Activated T-helper 1 cell treated with anti-CD3 and anti-CD28 coated beads, Interleukin-12 subunit alpha, Interleukin-12 subunit beta, Interleukin-2, Interleukin-4 antibody, amounts not matched to agents 30 ng/mL and 10 ng/mL and 1 ng/mL, durations not matched to agents 14 hours and 24 hours and 36 hours (primary cell): ENCODE measurements around the gene GIMAP8. TPM values are rescaled to one million over a fixed set of nuclear protein-coding genes. Genes with fewer than 3 reads are reported as not detected.
A peak's percentile ranks its signal among the peaks of the same experiment; 100 is the strongest.

Experiments used
- DNase-seq: peaks from one replicate; pipeline ENCODE4 v3.0.0; 2021; ENCODE audit warnings: low spot score
- H3K27ac Mint-ChIP-seq: one replicate; pipeline ENCODE4 v1.8.0; 2021; ENCODE audit warnings: mild to moderate bottlenecking, mixed read lengths
- H3K27me3 Mint-ChIP-seq: one replicate; pipeline ENCODE4 v1.8.0; 2022; ENCODE audit warnings: mild to moderate bottlenecking, moderate library complexity, mixed read lengths; ENCODE audit not compliant: insufficient read depth
- H3K36me3 Mint-ChIP-seq: one replicate; pipeline ENCODE4 v1.8.0; 2021; ENCODE audit warnings: low read depth, mixed read lengths
- H3K4me1 Mint-ChIP-seq: one replicate; pipeline ENCODE4 v1.8.0; 2021; ENCODE audit warnings: low read depth, mixed read lengths
- H3K4me3 Mint-ChIP-seq: one replicate; pipeline ENCODE4 v1.8.0; 2021; ENCODE audit warnings: mild to moderate bottlenecking, moderate library complexity, mixed read lengths
- H3K9me3 Mint-ChIP-seq: one replicate; pipeline ENCODE4 v1.8.0; 2021; ENCODE audit warnings: mixed read lengths
- intact Hi-C: fragments of 100-400 bp; cut with micrococcal nuclease; formaldehyde crosslinking; loops from one replicate; pipeline ENCODE4 v1.15.1; 2024
- total RNA-seq: library from RNA; stranded (reverse); gene quantifications from 2 replicates; pipeline ENCODE4 v1.2.3, GENCODE V29; 2022

The GIMAP8 gene
- total RNA-seq, 1 donor from 2014 or later: 9.4 TPM

- Mint-ChIP-seq H3K4me1 (peaks cover 4% of the 10 kb centered on the region), H3K4me3 (no peak overlapping the region), H3K27ac (no peak overlapping the region), H3K9me3 (no peaks in the 10 kb centered on the region), H3K36me3 (peaks cover 16% of the 10 kb centered on the region), H3K27me3 (peaks cover 1% of the 10 kb centered on the region)
- DNase-seq: no peak
- intact Hi-C loops: no loop called here
Observed at GRCh38 chr7:150415161-150416153, 35.0 kb upstream of the GIMAP8 start.

GRCh38 chr7:150417239-150417638 is 33.2 kb upstream of the GIMAP8 start:
- H3K4me1 Mint-ChIP-seq: peaks cover 12% of the 10 kb centered on the region
- no peak for DNase-seq
- H3K9me3 Mint-ChIP-seq: no peaks in the 10 kb centered on the region
- intact Hi-C loops: no loop called here
- H3K4me3 Mint-ChIP-seq: no peak overlapping the region
- peaks cover 5% of the 10 kb centered on the region for H3K36me3 Mint-ChIP-seq
- H3K27ac Mint-ChIP-seq: no peak overlapping the region
- H3K27me3 Mint-ChIP-seq: peaks cover 3% of the 10 kb centered on the region

DNA sequence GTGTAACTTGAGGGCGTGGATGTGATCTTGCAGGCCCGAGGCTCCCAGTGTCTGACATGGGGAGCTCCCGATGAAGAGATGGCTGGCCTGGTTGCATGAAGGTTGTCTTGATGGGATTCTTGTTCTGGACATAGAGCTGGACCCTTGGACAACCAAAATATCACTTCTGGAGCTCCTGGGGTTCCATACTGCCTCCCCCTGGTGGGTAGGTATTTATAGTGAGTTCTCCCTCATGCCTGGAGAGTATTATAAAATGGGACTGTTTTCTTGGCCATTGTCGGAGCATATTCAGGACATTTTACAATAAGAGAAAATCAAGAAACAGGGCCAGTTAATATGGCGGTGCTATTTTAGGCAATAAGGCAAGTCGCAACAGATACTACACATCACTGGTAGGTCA is 32.6 kb upstream of the GIMAP8 start:
- intact Hi-C loops: no loop called here
- no peak for DNase-seq
- Mint-ChIP-seq H3K4me3 (no peak overlapping the region), H3K4me1 (peaks cover 12% of the 10 kb centered on the region), H3K36me3 (peaks cover 2% of the 10 kb centered on the region), H3K27me3 (peaks cover 5% of the 10 kb centered on the region), H3K9me3 (no peaks in the 10 kb centered on the region), H3K27ac (no peak overlapping the region)

DNA sequence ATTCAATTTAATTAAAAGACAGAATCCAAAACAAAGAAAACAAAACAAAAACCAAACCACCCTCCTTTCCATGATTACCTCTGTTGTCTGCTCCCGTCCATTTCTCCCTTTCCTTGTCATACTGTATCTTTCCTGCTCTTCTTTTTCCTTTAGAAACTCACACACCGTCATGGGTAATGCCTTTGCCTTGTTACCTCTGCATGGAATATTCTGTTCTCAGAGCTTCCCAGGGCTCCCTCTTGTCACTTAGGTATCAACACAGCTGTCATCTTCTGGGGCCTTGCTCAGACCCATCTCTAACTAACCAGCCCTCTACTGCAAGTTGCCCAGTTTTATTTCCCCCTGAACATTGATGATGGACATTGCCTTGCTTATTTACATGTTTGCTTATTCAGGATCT is 30.2 kb upstream of the GIMAP8 start:
- Mint-ChIP-seq H3K36me3 (no peaks in the 10 kb centered on the region), H3K27me3 (peaks cover 5% of the 10 kb centered on the region), H3K4me3 (no peak overlapping the region), H3K9me3 (no peaks in the 10 kb centered on the region), H3K4me1 (peaks cover 12% of the 10 kb centered on the region), H3K27ac (no peak overlapping the region)
- intact Hi-C loops: no loop called here
- no peak for DNase-seq

DNA sequence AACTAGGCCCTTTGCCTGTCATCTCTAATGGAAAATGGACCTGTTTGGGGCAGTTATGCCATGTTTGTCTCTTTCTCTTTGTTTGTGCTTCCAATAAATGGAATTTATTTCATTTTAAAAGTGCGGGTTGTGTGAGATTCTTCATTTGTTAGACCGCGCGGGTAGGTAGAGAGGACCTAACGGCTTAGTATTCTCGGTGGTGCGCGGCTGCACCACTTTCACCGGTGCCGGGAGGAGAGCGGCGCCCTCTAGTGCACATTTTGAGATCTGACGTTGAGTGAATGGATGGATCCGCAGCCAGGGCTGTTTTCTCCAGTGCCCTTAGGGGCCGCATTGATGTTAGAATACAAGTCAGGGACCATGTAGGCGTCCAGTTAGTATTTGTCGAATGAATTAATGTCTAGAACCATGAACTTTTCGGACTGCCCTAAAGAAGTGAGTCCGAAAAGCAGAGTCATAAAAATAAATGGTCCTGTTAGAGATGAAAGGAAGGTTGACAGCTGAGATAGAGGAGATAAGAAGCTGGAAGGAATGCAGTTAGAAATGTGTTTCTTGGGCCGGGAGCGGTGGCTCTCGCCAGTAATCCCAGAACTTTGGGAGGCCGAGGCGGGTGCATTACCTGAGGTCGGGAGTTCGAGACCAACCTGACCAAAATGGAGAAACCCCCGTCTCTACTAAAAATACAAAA is 29.3 kb upstream of the GIMAP8 start:
- intact Hi-C loops: loop anchor here (1.0 kb wide), 5 partner anchors 14 to 336 kb away; partner anchors contain the start of gene ZNF775
- H3K27me3 Mint-ChIP-seq: peaks cover 5% of the 10 kb centered on the region
- H3K36me3 Mint-ChIP-seq: no peaks in the 10 kb centered on the region
- peaks cover 12% of the 10 kb centered on the region for H3K4me1 Mint-ChIP-seq
- H3K27ac Mint-ChIP-seq: no peak overlapping the region
- no peaks in the 10 kb centered on the region for H3K9me3 Mint-ChIP-seq
- peak; percentile 80 for DNase-seq
- H3K4me3 Mint-ChIP-seq: no peak overlapping the region

- DNase-seq: no peak
- Mint-ChIP-seq H3K9me3 (no peaks in the 10 kb centered on the region), H3K4me3 (no peak overlapping the region), H3K27me3 (peaks cover 5% of the 10 kb centered on the region), H3K36me3 (no peaks in the 10 kb centered on the region), H3K4me1 (peaks cover 12% of the 10 kb centered on the region), H3K27ac (no peak overlapping the region)
- intact Hi-C loops: loop anchor here (1.0 kb wide), 5 partner anchors 15 to 335 kb away; partner anchors contain the start of gene ZNF775
Observed at GRCh38 chr7:150421831-150422230, 28.6 kb upstream of the GIMAP8 start.

GRCh38 chr7:150425670-150426069 is 24.8 kb upstream of the GIMAP8 start:
- Mint-ChIP-seq H3K36me3 (no peaks in the 10 kb centered on the region), H3K4me1 (peaks cover 13% of the 10 kb centered on the region), H3K4me3 (no peak overlapping the region), H3K27me3 (peaks cover 5% of the 10 kb centered on the region), H3K27ac (no peak overlapping the region), H3K9me3 (no peaks in the 10 kb centered on the region)
- DNase-seq: no peak
- intact Hi-C loops: no loop called here

DNA sequence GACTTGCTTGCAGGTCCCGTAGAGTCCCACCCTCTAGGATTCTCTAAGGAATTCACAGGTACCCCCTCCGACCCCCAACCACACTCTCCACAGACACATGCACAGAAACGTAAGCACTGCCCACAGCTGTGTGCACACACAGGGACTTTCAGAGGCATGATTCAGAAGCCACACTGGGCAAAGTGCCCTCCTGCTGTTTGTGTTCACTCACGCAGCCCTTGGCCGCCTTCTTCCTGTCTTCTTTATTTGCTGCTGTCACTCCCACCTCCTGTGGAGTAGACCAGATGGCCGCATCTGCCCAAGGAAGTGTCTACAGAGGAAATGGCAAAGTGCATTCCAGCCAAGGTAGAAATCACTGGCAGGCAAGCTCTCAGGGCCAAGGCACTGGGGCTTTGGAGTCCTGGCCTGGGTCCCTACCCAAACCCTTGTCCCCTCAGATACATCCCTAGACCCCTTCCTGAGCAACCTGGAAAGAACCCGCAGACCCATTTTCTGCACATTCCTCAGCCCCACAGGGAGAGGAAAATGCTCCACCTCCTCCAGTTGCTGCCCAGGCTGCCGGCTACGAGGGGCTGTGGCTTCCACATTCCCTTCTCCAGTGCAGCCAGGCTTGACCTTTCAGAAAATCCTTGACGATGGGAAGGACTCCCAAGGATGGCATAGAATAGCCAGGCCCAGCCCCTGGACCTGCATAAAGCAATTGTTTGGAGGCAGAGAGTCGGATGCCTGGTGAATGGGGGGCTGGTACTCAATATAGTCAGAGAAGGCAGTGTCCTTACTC is 21.6 kb upstream of the GIMAP8 start:
- H3K4me1 Mint-ChIP-seq: peaks cover 23% of the 10 kb centered on the region
- no peak for DNase-seq
- intact Hi-C loops: no loop called here

GRCh38 chr7:150429699-150430098 is 20.7 kb upstream of the GIMAP8 start:
- H3K9me3 Mint-ChIP-seq: no peaks in the 10 kb centered on the region
- peaks cover 32% of the 10 kb centered on the region for H3K4me1 Mint-ChIP-seq
- H3K27me3 Mint-ChIP-seq: no peaks in the 10 kb centered on the region
- H3K36me3 Mint-ChIP-seq: no peaks in the 10 kb centered on the region
- DNase-seq: no peak
- no peak overlapping the region for H3K27ac Mint-ChIP-seq
- no peak overlapping the region for H3K4me3 Mint-ChIP-seq
- intact Hi-C loops: no loop called here

More for the DNA sequence above, 21.6 kb upstream of the GIMAP8 start:
- no peak overlapping the region for H3K4me3 Mint-ChIP-seq
- H3K27me3 Mint-ChIP-seq: no peaks in the 10 kb centered on the region
- H3K27ac Mint-ChIP-seq: no peak overlapping the region
- no peaks in the 10 kb centered on the region for H3K9me3 Mint-ChIP-seq
- H3K36me3 Mint-ChIP-seq: no peaks in the 10 kb centered on the region

- no peak overlapping the region for H3K4me3 Mint-ChIP-seq
- no peak overlapping the region for H3K27ac Mint-ChIP-seq
- H3K27me3 Mint-ChIP-seq: no peaks in the 10 kb centered on the region
- H3K36me3 Mint-ChIP-seq: no peaks in the 10 kb centered on the region
- intact Hi-C loops: no loop called here
- peaks cover 41% of the 10 kb centered on the region for H3K4me1 Mint-ChIP-seq
- no peak for DNase-seq
- H3K9me3 Mint-ChIP-seq: no peaks in the 10 kb centered on the region
Observed at GRCh38 chr7:150430465-150431085, 19.9 kb upstream of the GIMAP8 start.

- no peak for DNase-seq
- H3K36me3 Mint-ChIP-seq: peaks cover 2% of the 10 kb centered on the region
- intact Hi-C loops: no loop called here
- no peak overlapping the region for H3K27ac Mint-ChIP-seq
- no peaks in the 10 kb centered on the region for H3K9me3 Mint-ChIP-seq
- H3K27me3 Mint-ChIP-seq: peaks cover 3% of the 10 kb centered on the region
- peaks cover 49% of the 10 kb centered on the region for H3K4me1 Mint-ChIP-seq
- no peak overlapping the region for H3K4me3 Mint-ChIP-seq
Observed at GRCh38 chr7:150431839-150432658, 18.4 kb upstream of the GIMAP8 start.
